Stimulated activated CD8-positive, alpha-beta memory T cell treated with anti-CD3 and anti-CD28 coated beads, Interleukin-15, amount 100 ng/mL, for 48 hours (primary cell): ENCODE data around the gene PARN.
A peak's percentile ranks its signal among the peaks of the same experiment; 100 is the strongest.

Experiments
- DNase-seq, 2 donors: peaks; one replicate each; pipeline ENCODE4 v3.0.0-alpha.2; 2020; ENCODE audit warnings: low read depth in 2 of 2

PARN gene

GRCh38 chr16:14529010-14529669 is 100.9 kb downstream of the PARN start:
- peak in 1 of 2 donors; percentile 9 for DNase-seq

- no peak for DNase-seq
Observed at GRCh38 chr16:14528306-14528705, 101.8 kb downstream of the PARN start.

GRCh38 chr16:14527411-14528044 is 102.5 kb downstream of the PARN start:
- DNase-seq: no peak

- no peak for DNase-seq
Observed at GRCh38 chr16:14525596-14525995, 104.5 kb downstream of the PARN start.

GRCh38 chr16:14524979-14525378 is 105.1 kb downstream of the PARN start:
- no peak for DNase-seq

- no peak for DNase-seq
Observed at GRCh38 chr16:14523632-14524031, 106.4 kb downstream of the PARN start.

GRCh38 chr16:14522671-14523070 is 107.4 kb downstream of the PARN start:
- no peak for DNase-seq

GRCh38 chr16:14520753-14521152 is 109.3 kb downstream of the PARN start:
- no peak for DNase-seq

- no peak for DNase-seq
Observed at GRCh38 chr16:14514967-14515366, 115.1 kb downstream of the PARN start.

- no peak for DNase-seq
Observed at GRCh38 chr16:14513389-14514107, 116.5 kb downstream of the PARN start.

- DNase-seq: no peak
Observed at GRCh38 chr16:14511800-14512135, 118.3 kb downstream of the PARN start.

GRCh38 chr16:14510939-14511799 is 118.9 kb downstream of the PARN start:
- no peak for DNase-seq

GRCh38 chr16:14510581-14510938 is 119.5 kb downstream of the PARN start:
- no peak for DNase-seq

GRCh38 chr16:14509675-14510132 is 120.4 kb downstream of the PARN start:
- no peak for DNase-seq

- DNase-seq: no peak
Observed at GRCh38 chr16:14509055-14509454, 121.0 kb downstream of the PARN start.

- DNase-seq: no peak
Observed at GRCh38 chr16:14505846-14506245, 124.2 kb downstream of the PARN start.

GRCh38 chr16:14502932-14503741 is 126.9 kb downstream of the PARN start:
- DNase-seq: no peak

GRCh38 chr16:14502256-14502875 is 127.7 kb downstream of the PARN start:
- no peak for DNase-seq

GRCh38 chr16:14501331-14502255 is 128.5 kb downstream of the PARN start:
- DNase-seq: no peak

GRCh38 chr16:14500791-14501190 is 129.3 kb downstream of the PARN start:
- DNase-seq: no peak
